ENCODE data around the gene LRRC39.

GRCh38 chr1:100147875-100148274 lies 30.2 kb downstream of the LRRC39 start:
- TF ChIP-seq CTCF (IDR thresholded peaks at IDR 0.05; ENCODE audit: low read length) (no peak), EZH2 (IDR thresholded peaks at IDR 0.05; ENCODE audit: borderline replicate concordance, low read length) (no peak)
